HG02852 (cell line): Measurements from ENCODE around the gene ARPP19.
"Not testable (repeated sequence)": the region's sequence is repeated elsewhere in the genome, so short reads cannot be mapped to it uniquely, and the experiment has no call there.

Source experiments
- ATAC-seq: cut with Tn5 transposase; IDR thresholded peaks from one replicate; pipeline ENCODE4 v1.9.1; 2021; ENCODE audit warnings: mild to moderate bottlenecking, moderate library complexity; ENCODE audit not compliant: unreplicated experiment

Gene ARPP19, protein sequence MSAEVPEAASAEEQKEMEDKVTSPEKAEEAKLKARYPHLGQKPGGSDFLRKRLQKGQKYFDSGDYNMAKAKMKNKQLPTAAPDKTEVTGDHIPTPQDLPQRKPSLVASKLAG

DNA sequence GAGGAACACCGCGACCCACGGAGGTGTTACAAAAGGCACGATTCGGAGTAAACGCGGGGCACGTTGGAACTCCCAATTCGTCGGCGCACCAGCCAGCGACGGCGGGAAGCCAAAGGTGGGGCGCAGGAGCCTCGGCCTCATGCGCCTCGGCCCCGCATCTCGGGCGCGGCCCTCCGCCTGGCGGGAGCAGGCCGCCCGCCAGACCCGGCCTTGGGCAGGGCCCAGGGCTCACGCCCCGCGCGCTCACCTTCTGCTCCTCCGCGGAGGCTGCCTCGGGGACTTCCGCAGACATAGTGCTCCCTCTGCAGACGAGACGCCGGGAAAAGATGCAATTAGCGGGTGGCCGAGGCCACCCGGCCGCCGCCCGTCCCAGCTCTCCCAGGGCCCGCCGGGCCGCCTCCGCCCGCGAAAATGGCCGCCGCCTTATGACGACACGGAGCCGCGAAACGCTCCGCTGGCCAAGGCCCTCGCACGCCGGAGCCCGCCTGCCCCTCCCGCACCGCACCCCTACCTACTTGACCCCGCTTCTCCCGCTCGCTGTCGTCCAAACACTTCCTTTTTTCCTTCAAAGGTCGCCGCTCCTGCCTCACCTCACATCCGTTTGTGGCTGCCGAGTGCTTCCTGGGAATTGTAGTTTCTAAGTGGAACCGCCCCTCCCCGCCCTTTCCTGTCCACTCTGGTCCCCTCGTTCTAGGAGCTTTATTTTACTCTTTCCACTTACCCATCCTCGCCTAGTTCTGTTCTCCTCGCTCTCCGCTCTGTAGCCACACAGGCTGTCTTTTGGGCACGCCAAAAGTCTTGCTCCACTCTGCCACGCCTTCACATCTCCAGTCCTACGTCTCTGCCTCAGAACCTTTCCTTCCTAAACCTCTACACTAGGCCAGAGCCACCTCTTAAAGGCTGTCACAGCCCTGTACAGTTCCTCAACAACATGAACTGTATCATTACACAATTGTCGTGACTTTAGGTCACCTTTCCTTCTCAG is at the start of gene ARPP19:
Gene ARPP19, minus strand, starts transcription at position 430 of the 985 bp plus-strand sequence. Its CDS starts 138 bp downstream, at position 292.
- ATAC-seq, result peak; percentile 71

- no peak for ATAC-seq
These were observed 48.2 kb upstream of the ARPP19 start for GRCh38 chr15:52617026-52617425.

GRCh38 chr15:52615302-52615701 is 46.5 kb upstream of the ARPP19 start:
- no peak for ATAC-seq

- no peak for ATAC-seq
These were observed 40.8 kb upstream of the ARPP19 start for GRCh38 chr15:52609593-52609992.

- no peak for ATAC-seq
These were observed 15.6 kb upstream of the ARPP19 start for GRCh38 chr15:52584414-52584813.

GRCh38 chr15:52579852-52580251 is 11.0 kb upstream of the ARPP19 start:
- no peak for ATAC-seq

GRCh38 chr15:52576692-52577091 is 7.9 kb upstream of the ARPP19 start:
- ATAC-seq, result no peak

DNA sequence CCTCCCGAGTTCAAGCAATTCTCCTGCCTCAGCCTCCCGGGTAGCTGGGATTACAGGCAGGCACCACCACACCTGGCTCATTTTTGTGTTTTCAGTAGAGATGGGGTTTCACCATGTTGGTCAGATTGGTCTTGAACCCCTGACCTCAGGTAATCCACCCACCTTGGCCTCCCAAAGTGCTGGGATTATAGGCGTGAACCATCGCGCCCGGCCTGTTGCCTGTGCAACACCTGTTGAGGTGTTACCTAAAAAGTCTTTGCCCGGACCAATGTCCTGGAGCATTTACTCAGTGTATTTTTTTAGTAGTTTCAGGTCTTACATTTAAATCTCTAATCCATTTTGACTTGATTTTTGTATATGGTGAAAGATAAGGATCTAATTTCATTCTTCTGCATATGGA is 6.7 kb upstream of the ARPP19 start:
- ATAC-seq, result not testable (repeated sequence)

GRCh38 chr15:52575072-52575471 is 6.2 kb upstream of the ARPP19 start:
- no peak for ATAC-seq

DNA sequence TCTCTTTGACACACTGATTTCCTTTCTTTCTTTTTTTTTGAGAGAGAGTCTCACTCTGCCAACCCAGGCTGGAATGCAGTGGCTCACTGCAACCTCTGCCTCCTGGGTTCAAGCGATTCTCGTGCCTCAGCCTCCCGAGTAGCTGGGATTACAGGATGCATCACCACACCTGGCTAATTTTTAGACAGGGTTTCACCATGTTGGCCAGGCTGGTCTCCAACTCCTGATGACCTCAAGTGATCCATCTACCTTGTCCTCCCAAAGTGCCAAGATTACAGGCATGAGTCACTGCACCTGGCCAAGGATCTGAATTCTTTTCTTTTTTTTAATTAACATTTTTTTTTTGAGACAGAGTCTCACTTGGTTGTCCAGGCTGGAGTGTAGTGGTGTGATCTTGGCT is 5.8 kb upstream of the ARPP19 start:
- not testable (repeated sequence) for ATAC-seq

- no peak for ATAC-seq
These were observed 794 bp downstream of the ARPP19 start for GRCh38 chr15:52567871-52568600.

GRCh38 chr15:52566889-52567288 is 1.9 kb downstream of the ARPP19 start:
- no peak for ATAC-seq

- peak; percentile 42 for ATAC-seq
These were observed 3.1 kb downstream of the ARPP19 start for GRCh38 chr15:52565417-52566358.

GRCh38 chr15:52563501-52564060 is 5.2 kb downstream of the ARPP19 start:
- no peak for ATAC-seq

DNA sequence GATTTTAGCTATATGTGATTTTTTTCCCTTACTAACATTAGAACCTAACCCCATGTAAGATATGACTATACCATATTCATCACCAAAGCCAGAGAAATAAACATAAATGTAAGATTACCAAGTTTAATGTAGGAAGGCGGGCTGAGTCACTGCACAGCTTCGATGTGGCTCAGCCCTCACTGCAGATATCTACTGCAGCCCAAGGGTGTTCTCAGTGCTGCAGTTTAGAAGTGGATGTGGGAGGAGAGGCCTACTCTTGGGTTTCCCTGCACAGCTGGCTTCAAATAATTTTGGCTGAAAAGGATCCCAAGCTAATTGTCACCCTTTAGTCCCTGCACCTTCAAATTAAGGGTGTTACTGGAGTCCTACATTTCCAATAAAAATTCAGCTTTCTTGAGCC is 9.3 kb downstream of the ARPP19 start:
- ATAC-seq, result peak; percentile 43

- peak; percentile 27 for ATAC-seq
These were observed 9.8 kb downstream of the ARPP19 start for GRCh38 chr15:52559022-52559421.

DNA sequence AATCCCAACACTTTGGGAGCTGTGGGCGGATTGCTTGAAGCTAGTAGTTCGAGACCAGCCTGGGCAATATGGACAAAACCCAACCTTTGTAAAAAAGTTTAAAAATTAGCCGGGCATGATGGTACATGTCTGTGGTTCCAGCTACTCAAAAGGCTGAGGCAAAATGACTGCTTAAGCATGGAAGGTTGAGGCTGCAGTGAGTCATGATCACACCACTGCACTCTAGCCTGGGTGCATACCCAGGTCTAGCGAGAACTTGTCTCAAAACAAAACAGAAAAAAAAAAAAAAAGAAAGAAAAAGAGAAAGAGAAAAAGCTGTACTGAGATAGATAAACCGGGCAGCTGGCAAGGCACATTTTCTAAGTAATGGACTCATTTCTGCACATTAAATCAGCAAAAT is 10.6 kb downstream of the ARPP19 start:
- peak; percentile 80 for ATAC-seq

- ATAC-seq, result no peak
These were observed 11.6 kb downstream of the ARPP19 start for GRCh38 chr15:52557274-52557641.

DNA sequence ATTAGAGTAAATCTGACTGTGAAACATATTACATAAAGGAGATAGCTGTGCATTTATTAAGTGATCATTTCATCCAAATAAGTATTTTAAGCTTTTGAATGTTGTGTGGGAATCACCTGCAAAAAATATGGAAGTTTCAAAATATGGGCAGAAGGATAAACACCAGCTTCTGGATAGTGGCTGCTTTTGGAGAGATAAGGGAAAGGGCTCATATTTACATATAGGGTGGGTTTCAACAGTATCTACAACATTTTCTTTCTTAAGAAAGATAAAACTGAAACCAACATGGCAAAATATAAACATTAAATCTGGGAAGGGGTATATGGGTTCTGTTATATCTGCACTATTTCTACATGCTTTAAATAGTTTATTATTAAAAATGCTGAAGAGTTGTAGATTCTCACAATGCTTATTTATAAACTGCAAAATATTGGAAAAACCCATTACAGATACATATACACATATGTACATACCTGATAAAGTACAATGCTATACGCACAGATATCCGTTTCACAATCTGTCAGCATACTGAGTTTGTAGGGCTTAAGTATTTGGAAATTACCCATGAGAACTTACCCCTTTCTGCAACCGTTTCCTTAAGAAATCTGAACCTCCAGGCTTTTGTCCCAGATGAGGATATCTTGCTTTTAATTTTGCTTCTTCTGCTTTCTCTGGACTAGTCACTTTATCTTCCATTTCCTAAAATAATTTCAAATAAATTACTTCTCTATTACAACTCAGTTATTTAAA is 12.1 kb downstream of the ARPP19 start:
- ATAC-seq, result no peak
